Epithelial cell of prostate (primary cell): Measurements from ENCODE around the gene ARPC5L.
"Not testable (repeated sequence)": the region's sequence is repeated elsewhere in the genome, so short reads cannot be mapped to it uniquely, and the experiment has no call there.

ENCODE experiments used
- DNase-seq: peaks from one replicate; pipeline ENCODE4 v3.0.0-alpha.2; 2011; ENCODE audit warnings: low read depth, low spot score
- H3K27ac ChIP-seq: fragments of 450-650 bp; 2 replicates; pipeline ENCODE4 v1.5.1; 2017; ENCODE audit warnings: mild to moderate bottlenecking

ARPC5L gene

DNA sequence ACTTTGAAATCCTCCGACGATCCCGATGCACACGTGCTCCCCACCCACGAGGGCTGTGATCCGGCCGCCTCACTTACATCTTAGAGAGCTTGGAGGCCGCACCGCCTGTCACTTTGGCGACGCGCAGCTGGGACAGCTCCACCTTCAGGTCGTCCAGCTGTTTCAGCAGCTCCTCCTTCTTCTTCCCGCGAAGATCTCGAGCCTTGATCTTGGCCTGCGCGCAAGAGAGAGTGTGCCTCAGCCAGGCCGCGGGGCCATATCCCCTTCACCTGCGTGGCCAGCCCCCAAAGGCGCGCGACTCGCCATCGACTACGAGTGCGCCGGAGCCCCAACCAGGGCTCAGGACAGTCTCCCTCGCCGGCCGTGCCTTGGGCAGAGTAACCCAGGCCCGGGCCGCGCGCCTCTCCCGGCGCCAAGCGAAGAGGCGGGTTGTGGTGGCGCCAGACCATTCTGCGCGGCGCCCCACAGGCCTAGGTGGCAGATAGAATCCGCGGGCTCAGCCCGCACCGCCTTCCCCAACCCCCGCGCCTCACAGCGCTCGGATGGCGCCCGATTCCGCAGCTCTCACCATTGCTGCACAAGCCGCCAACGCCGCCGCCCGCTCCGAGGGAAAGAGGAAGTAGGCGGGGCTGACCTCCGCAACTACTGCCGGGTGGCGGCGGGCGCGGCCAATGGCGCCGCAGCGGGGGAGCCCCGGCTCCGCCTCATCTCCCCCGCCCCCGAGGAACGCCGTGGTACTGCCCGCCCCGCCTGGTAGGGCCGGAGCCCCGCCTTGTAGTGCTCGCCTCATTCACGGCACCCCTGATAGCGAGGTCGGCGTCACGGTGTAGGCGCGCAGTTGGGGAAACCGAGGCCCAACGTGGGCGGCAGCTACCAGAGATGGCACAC lies at the start of gene ARPC5L, which contains the start of gene RPL35:
Gene ARPC5L (plus strand): TSS at position 789 of the 888 bp plus-strand sequence. CDS start 7,161 bp downstream, outside the sequence.
Gene RPL35 (minus strand): TSS at position 616 of the 888 bp plus-strand sequence. CDS start 45 bp downstream, at position 571.
- peak; percentile 70 for DNase-seq
- peak within 1 kb of the TSS; percentile 96 for H3K27ac ChIP-seq

GRCh38 chr9:124812441-124812876 lies 49.5 kb upstream of the ARPC5L start:
- peak; percentile 48 for DNase-seq
- peak overlapping the region; percentile 82 for H3K27ac ChIP-seq

- DNase-seq = no peak
- peak overlapping the region; percentile 82 for H3K27ac ChIP-seq
These were observed 48.9 kb upstream of the ARPC5L start for GRCh38 chr9:124813041-124813440.

GRCh38 chr9:124813501-124814163 lies 48.3 kb upstream of the ARPC5L start:
- H3K27ac ChIP-seq = peak overlapping the region; percentile 82

DNA sequence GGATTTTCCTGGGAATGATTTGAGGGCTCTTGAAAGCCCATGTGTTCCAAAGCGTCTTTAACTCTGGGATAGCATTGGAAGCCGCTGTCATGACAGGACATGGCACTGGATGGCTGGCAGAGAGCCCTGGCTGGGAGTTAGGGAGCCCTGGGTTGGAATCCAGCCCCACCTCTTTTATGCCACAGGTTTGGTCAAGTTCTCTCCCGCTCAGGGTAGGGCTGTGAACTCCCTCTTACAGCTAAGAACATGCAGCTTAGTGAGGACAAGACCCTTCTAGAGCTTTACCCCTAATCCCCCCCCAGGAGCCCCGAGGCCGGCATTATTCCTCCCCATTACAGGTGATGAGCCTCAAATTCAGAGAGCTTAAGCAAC lies 47.8 kb upstream of the ARPC5L start:
- H3K27ac ChIP-seq = peak overlapping the region; percentile 82
- DNase-seq = no peak

More at GRCh38 chr9:124813501-124814163, 48.3 kb upstream of the ARPC5L start:
- DNase-seq = no peak

GRCh38 chr9:124815601-124816000 lies 46.3 kb upstream of the ARPC5L start:
- DNase-seq = no peak
- H3K27ac ChIP-seq = no peak overlapping the region

DNA sequence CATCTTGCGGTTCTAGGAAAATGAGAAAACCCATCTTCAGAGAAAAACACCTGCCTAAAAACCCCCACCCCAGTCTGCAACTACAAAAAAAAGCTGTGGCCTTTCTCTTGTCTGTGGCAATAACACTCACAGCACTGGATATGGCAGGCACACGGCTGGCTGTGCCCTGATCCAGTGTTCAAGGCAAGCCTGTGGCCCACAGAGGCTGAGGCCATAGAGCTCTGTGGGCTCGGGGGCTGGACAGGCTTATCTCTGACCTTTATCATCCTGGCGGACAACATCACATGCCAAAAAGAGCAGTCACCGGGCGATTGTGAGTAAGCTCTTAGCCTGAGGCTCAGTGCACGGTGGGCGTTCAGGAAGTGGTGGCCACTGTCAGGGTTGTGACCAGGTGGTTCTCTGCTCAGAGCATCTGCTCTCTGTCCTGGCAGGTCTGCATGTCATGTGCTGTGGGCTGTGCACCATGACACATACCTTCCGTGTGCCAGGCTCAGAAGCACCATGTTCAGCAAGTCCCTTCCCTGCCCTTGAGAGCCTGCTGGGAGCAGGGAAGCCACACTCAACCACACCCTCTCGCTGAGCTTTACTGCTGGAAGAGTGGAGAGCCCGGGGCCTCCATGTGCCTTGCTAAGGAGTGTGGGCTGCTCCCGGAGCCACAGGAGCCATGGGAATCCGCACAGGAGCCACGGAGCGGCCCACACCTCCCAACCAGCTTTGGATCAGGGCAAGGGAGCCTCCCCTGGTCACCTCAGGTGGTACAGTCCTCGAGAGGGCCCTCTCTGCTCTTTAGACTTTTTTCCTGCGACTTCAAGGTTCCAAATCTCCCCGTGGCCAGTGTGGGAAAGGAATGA lies 43.3 kb upstream of the ARPC5L start:
- DNase-seq = peak; percentile 88
- peak overlapping the region; percentile 91 for H3K27ac ChIP-seq

GRCh38 chr9:124820698-124821623 lies 41.0 kb upstream of the ARPC5L start:
- no peak for DNase-seq
- no peak overlapping the region for H3K27ac ChIP-seq

DNA sequence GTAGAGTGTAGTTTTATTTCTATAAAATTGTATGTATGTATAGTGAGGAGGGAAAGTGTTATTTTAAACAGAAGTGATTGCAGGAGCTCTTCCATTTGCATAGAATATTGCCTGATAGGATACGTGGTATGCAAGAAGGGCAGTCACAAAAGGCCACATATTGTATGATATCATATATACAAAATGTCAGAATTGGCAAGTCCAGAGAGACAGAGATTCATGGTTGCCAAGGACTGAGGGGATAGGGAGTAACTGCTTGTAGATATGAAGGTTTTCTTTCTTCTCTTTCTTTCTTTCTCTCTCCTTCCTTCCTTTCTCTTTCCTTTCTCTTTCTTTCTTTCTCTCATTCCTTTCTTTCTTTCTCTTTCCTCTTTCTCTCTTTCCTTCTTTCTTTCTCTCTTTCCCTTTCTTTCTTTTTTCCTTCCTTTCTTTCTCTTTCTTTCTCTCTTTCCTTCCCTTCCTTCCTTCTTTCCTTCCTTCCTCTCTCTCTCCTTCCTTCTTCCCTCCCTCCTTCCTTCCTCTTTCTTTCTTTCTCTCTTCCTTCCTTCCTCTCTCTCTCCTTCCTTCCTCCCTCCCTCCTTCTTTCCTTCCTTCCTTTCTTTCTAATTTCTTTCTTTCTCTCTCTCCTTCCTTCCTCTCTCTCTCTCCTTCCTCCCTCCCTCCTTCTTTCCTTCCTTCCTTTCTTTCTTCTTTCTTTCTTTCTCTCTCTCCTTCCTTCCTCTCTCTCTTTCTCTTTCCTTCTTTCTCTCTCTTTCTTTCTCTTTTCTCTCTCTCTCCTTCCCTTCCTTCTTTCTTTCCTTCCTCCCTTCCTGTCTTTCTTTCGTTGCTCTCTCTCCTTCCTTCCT lies 33.2 kb upstream of the ARPC5L start:
- no peak for DNase-seq
- no peak overlapping the region for H3K27ac ChIP-seq

- no peak overlapping the region for H3K27ac ChIP-seq
These were observed 32.6 kb upstream of the ARPC5L start for GRCh38 chr9:124829334-124829669.

DNA sequence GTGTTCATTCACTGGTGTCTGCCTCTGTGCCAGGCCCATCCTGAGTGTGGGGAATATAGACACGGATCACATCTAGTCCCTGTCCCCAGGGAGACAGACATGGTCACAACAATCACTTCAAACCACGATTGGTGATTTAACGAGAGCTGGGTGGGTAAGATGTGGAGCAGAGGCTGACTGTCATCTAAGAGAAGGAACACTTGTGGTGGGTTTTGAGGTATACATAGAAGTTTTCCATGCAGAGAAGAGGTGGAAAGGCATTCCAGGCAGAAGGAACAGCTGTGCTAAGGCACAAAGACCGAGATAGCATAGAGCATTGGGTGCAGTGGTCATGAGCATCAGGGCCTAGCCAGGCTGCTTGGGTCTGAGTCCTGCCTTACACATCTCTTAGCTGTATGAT lies 31.3 kb upstream of the ARPC5L start:
- no peak for DNase-seq
- no peak overlapping the region for H3K27ac ChIP-seq

More at GRCh38 chr9:124829334-124829669, 32.6 kb upstream of the ARPC5L start:
- no peak for DNase-seq

GRCh38 chr9:124831642-124832364 lies 30.1 kb upstream of the ARPC5L start:
- DNase-seq = no peak
- H3K27ac ChIP-seq = no peak overlapping the region

DNA sequence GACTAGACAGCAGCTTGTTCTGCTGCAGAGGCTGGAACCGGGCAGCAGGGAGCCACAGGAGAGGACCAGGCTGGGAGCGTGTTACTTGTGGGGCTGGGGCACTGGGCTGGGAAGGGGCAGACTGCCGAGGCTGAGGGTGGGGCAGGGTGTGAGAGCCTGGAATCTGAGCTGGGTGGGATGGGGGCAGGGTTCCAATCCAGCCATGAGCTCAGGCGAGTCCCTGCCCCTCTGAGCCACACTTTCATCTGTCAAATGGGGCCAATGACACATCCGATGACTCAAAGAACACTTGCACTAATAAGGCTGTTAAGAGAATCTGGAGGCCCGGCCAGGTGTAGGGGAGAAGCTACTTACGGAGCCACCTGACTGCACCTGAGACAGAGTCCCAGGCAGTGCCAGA lies 27.3 kb upstream of the ARPC5L start:
- no peak overlapping the region for H3K27ac ChIP-seq

GRCh38 chr9:124835026-124835557 lies 26.8 kb upstream of the ARPC5L start:
- no peak for DNase-seq
- H3K27ac ChIP-seq = no peak overlapping the region

More for the DNA sequence above, 27.3 kb upstream of the ARPC5L start:
- peak; percentile 83 for DNase-seq

GRCh38 chr9:124838132-124838531 lies 23.8 kb upstream of the ARPC5L start:
- not testable (repeated sequence) for DNase-seq, H3K27ac ChIP-seq

GRCh38 chr9:124838567-124839275 lies 23.2 kb upstream of the ARPC5L start:
- DNase-seq, H3K27ac ChIP-seq: not testable (repeated sequence)
